SJSA1 (cell line): ENCODE data around the gene RNF175. TPM values are rescaled to one million over a fixed set of nuclear protein-coding genes. Genes with fewer than 3 reads are reported as not detected.
"Not testable (repeated sequence)": the region's sequence is repeated elsewhere in the genome, so short reads cannot be mapped to it uniquely, and the experiment has no call there.

Experiments used
- DNase-seq, 2 experiments: peaks; one replicate each; pipeline ENCODE4 v3.0.0-alpha.2; 2015 to 2020; ENCODE audit warnings: low spot score in 2 of 2, low read depth in 1 of 2
- H3K27ac ChIP-seq: fragments of 250-450 bp; sonication (Bioruptor Pico); 2 replicates; pipeline ENCODE4 v1.5.1; 2020; ENCODE audit warnings: mild to moderate bottlenecking, moderate library complexity
- H3K27me3 ChIP-seq: fragments of 250-450 bp; sonication (Bioruptor Pico); replicated peaks from 2 replicates; pipeline ENCODE4 v1.5.1; 2020; ENCODE audit warnings: mild to moderate bottlenecking, moderate library complexity
- H3K36me3 ChIP-seq: fragments of 250-450 bp; sonication (Bioruptor Pico); 2 replicates; pipeline ENCODE4 v1.5.1; 2020; ENCODE audit warnings: mild to moderate bottlenecking
- H3K4me1 ChIP-seq: fragments of 250-450 bp; sonication (Bioruptor Pico); replicated peaks from 2 replicates; pipeline ENCODE4 v1.6.1; 2021; ENCODE audit warnings: mild to moderate bottlenecking
- H3K4me3 ChIP-seq: fragments of 250-450 bp; sonication (Bioruptor Pico); 2 replicates; pipeline ENCODE4 v1.5.1; 2020; ENCODE audit warnings: mild to moderate bottlenecking
- H3K9me3 ChIP-seq: fragments of 250-450 bp; sonication (Bioruptor Pico); replicated peaks from 2 replicates; pipeline ENCODE4 v1.5.1; 2020; ENCODE audit warnings: mild to moderate bottlenecking
- total RNA-seq: library from RNA; depleted of rRNA; stranded (reverse); fragments of >200 nt; shearing (Covaris generic); gene quantifications from 2 replicates; pipeline ENCODE4 v1.2.3, GENCODE V29; 2014; rRNA removed

The RNF175 gene
- total RNA-seq, 1 experiment from 2014 or later, result not detected

GRCh38 chr4:153666505-153666904, 93.3 kb downstream of the RNF175 start:
- not testable (repeated sequence) for H3K27me3 ChIP-seq, H3K9me3 ChIP-seq, H3K36me3 ChIP-seq, H3K4me1 ChIP-seq, DNase-seq, H3K4me3 ChIP-seq, H3K27ac ChIP-seq

DNA sequence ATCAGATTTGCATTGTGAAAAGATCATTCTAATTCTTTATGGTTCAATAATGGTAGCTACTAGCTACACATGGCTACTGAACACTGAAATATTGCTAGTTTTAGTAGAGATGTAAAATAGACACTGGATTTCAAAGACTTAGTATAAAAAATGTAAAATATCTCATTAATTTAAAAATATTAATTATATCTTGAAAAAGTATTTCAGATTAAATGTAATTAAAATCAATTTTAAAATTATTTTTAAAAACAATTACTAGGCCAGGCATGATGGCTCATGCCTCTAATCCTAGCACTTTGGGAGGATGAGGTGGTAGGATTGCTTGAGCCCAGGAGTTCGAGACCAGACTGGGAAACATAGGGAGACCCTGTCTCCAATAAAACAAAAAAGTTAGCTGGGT, 96.2 kb downstream of the RNF175 start:
- Histone ChIP-seq H3K27me3 (no peaks in the 10 kb centered on the region), H3K4me1 (no peaks in the 10 kb centered on the region), H3K9me3 (no peaks in the 10 kb centered on the region), H3K27ac (no peak overlapping the region), H3K36me3 (no peaks in the 10 kb centered on the region), H3K4me3 (no peak overlapping the region)
- no peak for DNase-seq

DNA sequence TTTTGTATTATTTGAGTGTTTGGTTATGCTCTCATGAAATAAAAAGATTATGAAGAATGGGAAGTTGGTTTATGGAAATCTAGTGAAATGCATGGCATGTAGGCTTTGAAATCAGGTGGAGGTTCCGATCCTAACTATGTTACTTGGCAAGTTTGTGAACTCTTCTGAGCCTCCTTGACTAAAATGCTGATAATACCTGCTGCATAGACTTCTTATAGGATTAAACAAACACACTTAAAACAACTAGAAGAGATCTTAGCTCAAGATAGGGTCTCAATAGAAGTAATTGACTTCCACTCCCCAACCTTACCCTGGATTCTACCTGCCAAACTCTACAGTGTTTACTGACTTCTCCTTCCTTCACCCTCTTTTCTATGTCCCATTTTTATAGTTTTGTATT, 97.9 kb downstream of the RNF175 start:
- Histone ChIP-seq H3K9me3 (no peaks in the 10 kb centered on the region), H3K4me1 (no peaks in the 10 kb centered on the region), H3K27me3 (no peaks in the 10 kb centered on the region), H3K27ac (no peak overlapping the region), H3K36me3 (no peaks in the 10 kb centered on the region), H3K4me3 (no peak overlapping the region)
- DNase-seq, result no peak

- H3K27me3 ChIP-seq, result no peaks in the 10 kb centered on the region
- no peak overlapping the region for H3K27ac ChIP-seq
- no peaks in the 10 kb centered on the region for H3K36me3 ChIP-seq
- no peaks in the 10 kb centered on the region for H3K4me1 ChIP-seq
- no peaks in the 10 kb centered on the region for H3K9me3 ChIP-seq
- no peak overlapping the region for H3K4me3 ChIP-seq
- DNase-seq, result no peak
Observed at GRCh38 chr4:153661215-153661822, 98.5 kb downstream of the RNF175 start.

Other genes starting within 250 kb of the RNF175 start
- not detected in 2 replicates for gene TLR2, start 75.7 kb downstream of the RNF175 start, total RNA-seq
- not detected in 2 replicates for gene SFRP2, start 29.1 kb upstream of the RNF175 start, total RNA-seq